Panc1 (cell line): Measurements from ENCODE around the gene ACACB. TPM values are rescaled to one million over a fixed set of nuclear protein-coding genes. Genes with fewer than 3 reads are reported as not detected.

Experiments used
- ATAC-seq: fragments of 200-7000 bp; cut with Tn5 transposase; 2 replicates; pipeline ENCODE4 v1.9.1; 2020; ENCODE audit warnings: mild to moderate bottlenecking, moderate library complexity
- BruUV-seq: library from RNA; stranded (reverse); fragments of 400-500 nt; replicated peaks from 2 replicates; lab custom pipeline; 2021; lab: Mats Ljungman, UMichigan
- CTCF ChIA-PET: fragments of 300-600 bp; sonication (Branson Sonifier 250); formaldehyde crosslinking; loops from one replicate; lab custom pipeline; 2022; ENCODE audit warnings: antibody characterized with exemption; lab: Charles Lee
- POLR2A ChIA-PET: fragments of 300-600 bp; sonication (Branson Sonifier 250); formaldehyde crosslinking; loops from one replicate; lab custom pipeline; 2022; ENCODE audit warnings: antibody characterized with exemption; lab: Charles Lee
- DNase-seq: peaks from one replicate; pipeline ENCODE4 v3.0.0-alpha.2; 2010; ENCODE audit warnings: low read depth, low spot score
- H3K27ac ChIP-seq: 2 replicates; pipeline ENCODE4 v1.5.1; 2011; ENCODE audit warnings: mild to moderate bottlenecking, low read length, inconsistent platforms
- H3K27me3 ChIP-seq: fragments of 200-500 bp; sonication (Bioruptor generic); 2 replicates; pipeline ENCODE4 v1.6.0; 2014; ENCODE audit warnings: low read length, inconsistent platforms; ENCODE audit not compliant: control insufficient read depth, insufficient read depth
- H3K36me3 ChIP-seq: fragments of 200-500 bp; sonication (Bioruptor generic); 2 replicates; pipeline ENCODE4 v1.5.1; 2014; ENCODE audit warnings: inconsistent platforms, mild to moderate bottlenecking, low read length, moderate library complexity; ENCODE audit not compliant: control insufficient read depth, insufficient read depth
- H3K4me1 ChIP-seq: 2 replicates; pipeline ENCODE4 v1.5.1; 2011; ENCODE audit warnings: inconsistent platforms, mild to moderate bottlenecking, low read length, moderate library complexity; ENCODE audit not compliant: control insufficient read depth, insufficient read depth
- H3K4me3 ChIP-seq, 2 experiments: 2 replicates each; pipeline ENCODE4 v1.5.1; 2011 to 2012; ENCODE audit warnings: low read depth in 2 of 2, low read length in 2 of 2, mild to moderate bottlenecking in 2 of 2, inconsistent platforms in 1 of 2, moderate library complexity in 1 of 2
- H3K9me3 ChIP-seq: fragments of 200-500 bp; sonication (Bioruptor generic); 2 replicates; pipeline ENCODE4 v1.5.1; 2014; ENCODE audit warnings: low read depth, mild to moderate bottlenecking, inconsistent platforms, low read length, moderate library complexity; ENCODE audit not compliant: control insufficient read depth, insufficient read depth
- CTCF ChIP-seq: fragments of 450-650 bp; IDR thresholded peaks from 2 replicates; pipeline ENCODE4 v1.5.1; 2017; ENCODE audit warnings: mild to moderate bottlenecking
- POLR2AphosphoS5 ChIP-seq: IDR thresholded peaks from 2 replicates; pipeline ENCODE4 v1.6.1; 2012; ENCODE audit warnings: mild to moderate bottlenecking, low read depth, low read length, moderate library complexity
- REST ChIP-seq, 2 experiments: IDR thresholded peaks; 2 replicates each; pipeline ENCODE4 v1.6.1; 2011 to 2012; ENCODE audit warnings: low read depth in 2 of 2, control low read depth in 1 of 2, low read length in 1 of 2, mild to moderate bottlenecking in 1 of 2, moderate library complexity in 1 of 2; ENCODE audit not compliant: insufficient read depth in 1 of 2
- SIN3A ChIP-seq: IDR thresholded peaks from 2 replicates; pipeline ENCODE4 v1.6.1; 2012; ENCODE audit warnings: low read depth, mild to moderate bottlenecking, low read length, moderate library complexity, borderline replicate concordance; ENCODE audit not compliant: insufficient read depth
- TCF7L2 ChIP-seq: IDR thresholded peaks from 2 replicates; pipeline ENCODE4 v1.6.1; 2011; ENCODE audit warnings: mild to moderate bottlenecking, low read depth, low read length, inconsistent platforms
- in situ Hi-C: cut with HindIII; loops from 2 replicates; pipeline ENCODE4 v1.10.0; 2016; ENCODE audit warnings: low sequenced_read_pairs, low pct_unique_long_range_greater_than_20kb
- intact Hi-C: fragments of 100-400 bp; cut with micrococcal nuclease; formaldehyde crosslinking; loops from one replicate; pipeline ENCODE4 v1.10.0; 2022; ENCODE audit not compliant: unreplicated experiment
- total RNA-seq: library from RNA; stranded (reverse); gene quantifications from one replicate; pipeline ENCODE4 v1.2.1, GENCODE V29; 2021; ENCODE audit not compliant: unreplicated experiment

ACACB gene
- total RNA-seq, 1 experiment from 2014 or later, result 12.3 TPM

- H3K9me3 ChIP-seq, result no peaks in the 10 kb centered on the region
- no peaks in the 10 kb centered on the region for H3K36me3 ChIP-seq
- intact Hi-C loops, result no loop called here
- H3K4me3 ChIP-seq, result no peak overlapping the region
- CTCF ChIA-PET, result no interaction called here
- in situ Hi-C loops, result no loop called here
- H3K4me1 ChIP-seq, result no peaks in the 10 kb centered on the region
- TF ChIP-seq SIN3A, result no peak
- no peak for TF ChIP-seq CTCF
- no peak for TF ChIP-seq TCF7L2
- no TSS peak for BruUV-seq
- no peak for DNase-seq
- no peak for ATAC-seq
- H3K27ac ChIP-seq, result no peak overlapping the region
- POLR2A ChIA-PET, result no interaction called here
- no peaks in the 10 kb centered on the region for H3K27me3 ChIP-seq
Observed at GRCh38 chr12:109241936-109242335, 125.5 kb downstream of the ACACB start.

GRCh38 chr12:109244073-109244472, 127.7 kb downstream of the ACACB start:
- intact Hi-C loops (no loop called here), in situ Hi-C loops (no loop called here)
- no peak overlapping the region for H3K4me3 ChIP-seq
- DNase-seq (no peak), ATAC-seq (no peak)
- H3K27ac ChIP-seq, result no peak overlapping the region
- no peaks in the 10 kb centered on the region for H3K27me3 ChIP-seq
- no peaks in the 10 kb centered on the region for H3K9me3 ChIP-seq
- ChIA-PET CTCF (no interaction called here), POLR2A (no interaction called here)
- BruUV-seq, result no TSS peak
- no peaks in the 10 kb centered on the region for H3K4me1 ChIP-seq
- H3K36me3 ChIP-seq, result no peaks in the 10 kb centered on the region
- TF ChIP-seq REST (IDR thresholded peaks at IDR 0.05; ENCODE audit: insufficient read depth in 1 of 2, low read depth in 2 of 2, low read length in 1 of 2) (no peak), CTCF (no peak), SIN3A (no peak), POLR2AphosphoS5 (no peak), TCF7L2 (no peak)
